Measurements from ENCODE around the gene GOLGA2.

Gene GOLGA2, protein sequence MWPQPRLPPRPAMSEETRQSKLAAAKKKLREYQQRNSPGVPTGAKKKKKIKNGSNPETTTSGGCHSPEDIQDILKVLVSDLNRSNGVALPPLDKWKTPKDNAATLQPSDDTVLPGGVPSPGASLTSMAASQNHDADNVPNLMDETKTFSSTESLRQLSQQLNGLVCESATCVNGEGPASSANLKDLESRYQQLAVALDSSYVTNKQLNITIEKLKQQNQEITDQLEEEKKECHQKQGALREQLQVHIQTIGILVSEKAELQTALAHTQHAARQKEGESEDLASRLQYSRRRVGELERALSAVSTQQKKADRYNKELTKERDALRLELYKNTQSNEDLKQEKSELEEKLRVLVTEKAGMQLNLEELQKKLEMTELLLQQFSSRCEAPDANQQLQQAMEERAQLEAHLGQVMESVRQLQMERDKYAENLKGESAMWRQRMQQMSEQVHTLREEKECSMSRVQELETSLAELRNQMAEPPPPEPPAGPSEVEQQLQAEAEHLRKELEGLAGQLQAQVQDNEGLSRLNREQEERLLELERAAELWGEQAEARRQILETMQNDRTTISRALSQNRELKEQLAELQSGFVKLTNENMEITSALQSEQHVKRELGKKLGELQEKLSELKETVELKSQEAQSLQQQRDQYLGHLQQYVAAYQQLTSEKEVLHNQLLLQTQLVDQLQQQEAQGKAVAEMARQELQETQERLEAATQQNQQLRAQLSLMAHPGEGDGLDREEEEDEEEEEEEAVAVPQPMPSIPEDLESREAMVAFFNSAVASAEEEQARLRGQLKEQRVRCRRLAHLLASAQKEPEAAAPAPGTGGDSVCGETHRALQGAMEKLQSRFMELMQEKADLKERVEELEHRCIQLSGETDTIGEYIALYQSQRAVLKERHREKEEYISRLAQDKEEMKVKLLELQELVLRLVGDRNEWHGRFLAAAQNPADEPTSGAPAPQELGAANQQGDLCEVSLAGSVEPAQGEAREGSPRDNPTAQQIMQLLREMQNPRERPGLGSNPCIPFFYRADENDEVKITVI

DNA sequence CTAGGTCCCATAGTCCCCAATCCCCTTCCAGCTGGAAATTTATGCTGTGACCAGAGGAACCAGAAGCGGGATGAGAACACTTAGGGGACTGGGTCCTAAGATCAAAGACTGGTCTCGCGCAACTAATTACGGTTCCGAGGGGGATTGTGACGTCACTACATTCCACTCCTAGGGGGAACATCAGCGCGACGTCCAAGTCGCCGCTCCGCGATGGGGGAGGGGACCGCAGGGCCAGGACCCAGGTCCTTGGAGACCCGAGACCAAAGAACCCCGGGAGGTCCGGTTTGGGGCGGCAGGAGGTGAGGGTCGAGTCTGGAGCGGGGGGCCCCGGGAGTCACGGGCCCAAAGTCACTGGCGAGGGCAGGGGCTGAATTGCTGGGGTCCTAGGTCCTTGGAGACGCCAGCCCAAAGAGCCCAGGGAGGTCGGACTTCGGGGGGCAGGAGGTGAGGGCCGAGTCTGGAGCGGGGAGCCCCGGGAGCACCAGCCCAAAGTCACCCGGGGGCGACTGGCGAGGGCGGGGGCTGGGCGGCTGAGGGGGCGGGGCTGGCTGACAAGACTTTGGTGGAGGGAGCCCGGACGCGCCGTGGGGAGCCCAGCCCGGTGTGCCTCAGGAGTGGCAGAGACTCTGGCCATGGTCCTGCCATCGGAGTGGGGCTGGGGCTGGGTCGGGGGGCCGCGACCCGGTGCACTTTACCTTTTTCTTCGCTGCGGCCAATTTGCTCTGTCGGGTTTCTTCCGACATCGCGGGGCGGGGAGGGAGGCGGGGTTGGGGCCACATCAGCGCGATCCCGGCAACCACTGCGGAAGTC is at the start of gene GOLGA2:
GOLGA2 (minus strand) TSS at position 810 of the 810 bp plus-strand sequence; CDS start at position 779, 31 bp downstream.
- peak; percentile 57 for DNase-seq (ENCODE audit: low read depth)

DNA sequence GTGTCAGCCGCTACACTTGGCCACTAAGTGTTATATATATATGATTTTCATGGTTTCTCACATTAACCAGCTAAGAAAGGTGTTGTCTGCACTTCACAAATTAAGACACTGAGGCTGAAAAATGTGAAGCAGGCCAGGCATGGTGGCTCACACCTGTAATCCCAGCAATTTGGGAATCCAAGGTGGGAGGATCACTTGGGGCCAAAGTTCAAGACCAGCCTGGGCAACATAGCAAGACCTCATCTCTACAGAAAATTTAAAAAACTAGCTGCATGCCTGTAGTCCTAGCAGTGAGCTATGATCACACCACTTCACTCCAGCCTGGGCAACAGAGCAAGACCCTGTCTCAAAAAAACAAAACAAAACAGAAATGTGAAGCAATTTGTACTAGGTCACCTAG is 48.6 kb upstream of the GOLGA2 start:
- DNase-seq (ENCODE audit: low read depth), result no peak

DNA sequence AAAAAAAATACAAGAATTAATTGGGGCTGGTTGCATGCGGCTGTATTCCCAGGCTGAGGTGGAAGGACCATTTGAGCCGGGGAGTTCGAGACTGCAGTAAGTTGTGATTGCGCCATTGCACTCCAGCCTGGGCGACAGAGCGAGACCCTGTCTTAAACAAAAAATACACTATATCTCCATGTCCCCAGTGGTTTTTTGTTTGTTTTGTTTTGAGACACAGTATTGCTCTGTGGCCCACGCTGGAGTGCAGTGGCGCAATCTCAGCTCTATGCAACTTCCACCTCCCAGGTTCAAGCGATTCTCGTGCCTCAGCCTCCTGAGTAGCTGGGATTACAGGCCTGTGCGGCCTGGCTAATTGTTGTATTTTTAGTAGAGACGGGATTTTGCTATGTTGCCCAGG is 48.0 kb upstream of the GOLGA2 start:
- DNase-seq (ENCODE audit: low read depth), result peak; percentile 24

DNA sequence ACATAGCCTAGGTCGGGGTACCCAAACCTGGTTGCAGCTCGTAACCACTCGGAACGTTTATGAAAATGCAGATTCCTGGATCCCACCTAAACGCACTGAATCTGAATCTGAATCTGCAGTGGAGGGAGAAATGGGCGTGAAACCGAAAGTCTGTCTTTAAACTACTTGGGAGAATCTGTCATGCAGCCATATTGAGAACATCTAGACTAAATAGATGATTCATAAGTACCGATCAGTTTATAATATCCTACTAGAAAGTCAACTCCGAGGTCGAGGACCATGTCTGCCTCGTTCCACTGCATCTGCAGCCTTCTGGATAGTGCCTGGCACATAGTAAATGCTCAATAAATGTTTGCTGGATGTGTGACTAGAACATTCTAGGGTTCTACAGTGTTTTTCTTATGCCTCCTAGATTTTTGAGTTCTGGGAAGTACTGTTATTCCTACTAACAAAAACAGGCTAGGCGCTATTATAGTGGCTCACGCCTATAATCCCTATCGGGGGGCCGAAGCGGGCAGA is 47.5 kb upstream of the GOLGA2 start:
- DNase-seq (ENCODE audit: low read depth), result peak; percentile 66

DNA sequence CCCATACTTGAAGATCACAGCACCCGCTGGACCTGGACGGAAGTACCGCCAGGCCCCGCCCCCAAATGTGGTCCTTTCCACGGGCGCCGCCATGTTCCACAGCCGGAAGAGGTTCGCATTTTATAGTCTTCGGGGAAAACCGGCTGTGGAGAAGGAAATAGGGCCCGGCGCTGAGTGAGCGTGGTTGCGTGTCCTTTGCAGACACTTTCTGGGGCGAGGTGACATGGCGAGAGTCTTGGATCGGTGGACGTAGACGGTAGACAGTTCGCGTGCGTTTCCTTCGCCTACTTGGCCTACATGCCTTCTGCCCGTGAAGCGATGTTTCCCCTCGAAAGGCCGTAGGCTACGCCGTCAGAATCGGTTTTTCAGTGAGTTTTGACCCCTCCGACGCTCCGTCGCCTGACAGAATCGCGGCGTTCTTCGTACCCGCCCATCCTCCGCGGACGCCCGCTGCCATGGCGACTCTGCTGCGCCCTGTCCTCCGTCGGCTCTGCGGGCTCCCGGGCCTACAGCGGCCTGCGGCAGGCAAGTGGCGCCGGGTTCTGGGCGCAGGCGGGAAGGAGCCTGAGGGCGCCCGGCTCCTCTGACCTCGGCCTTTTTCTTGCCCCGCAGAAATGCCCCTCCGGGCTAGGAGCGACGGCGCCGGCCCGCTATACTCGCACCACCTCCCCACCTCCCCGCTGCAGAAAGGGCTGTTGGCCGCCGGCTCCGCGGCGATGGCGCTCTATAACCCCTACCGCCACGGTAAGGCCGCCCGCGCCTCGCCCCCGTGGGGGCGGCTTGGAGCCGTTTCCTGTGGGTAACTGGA is 46.8 kb upstream of the GOLGA2 start, which contains the start of the genes COQ4 and TRUB2:
COQ4 (plus strand) TSS at position 436 of the 808 bp plus-strand sequence; CDS start at position 456, 20 bp downstream.
TRUB2 (minus strand) TSS at position 44 of the 808 bp plus-strand sequence; CDS start at position 5, 39 bp downstream.
- DNase-seq (ENCODE audit: low read depth), result peak; percentile 95

DNA sequence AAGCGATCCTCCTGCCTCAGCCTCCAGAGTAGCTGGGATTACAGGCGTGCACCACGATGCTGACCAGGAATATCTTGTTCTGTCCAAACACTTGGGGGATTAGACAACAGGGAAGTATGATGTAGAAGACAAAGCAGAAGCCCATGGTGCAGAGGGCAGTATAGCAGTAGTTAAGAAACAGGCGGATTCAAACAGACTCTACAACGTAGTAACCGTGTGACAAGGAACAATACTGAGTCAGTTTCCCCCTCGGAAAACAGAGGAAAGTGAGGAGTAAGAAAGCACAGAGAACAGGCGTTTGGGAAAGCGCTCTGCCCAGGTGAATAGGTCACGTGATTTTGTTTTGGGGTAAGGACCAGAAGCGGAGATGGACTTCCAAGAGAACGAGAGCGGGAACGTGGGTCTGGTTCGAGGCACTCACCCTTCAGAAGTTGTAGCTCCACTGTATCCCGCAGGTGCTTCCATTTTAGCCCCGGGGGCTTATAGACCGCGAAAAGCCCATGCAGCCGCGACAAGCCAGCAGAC is 46.1 kb upstream of the GOLGA2 start:
- DNase-seq (ENCODE audit: low read depth), result peak; percentile 9

DNA sequence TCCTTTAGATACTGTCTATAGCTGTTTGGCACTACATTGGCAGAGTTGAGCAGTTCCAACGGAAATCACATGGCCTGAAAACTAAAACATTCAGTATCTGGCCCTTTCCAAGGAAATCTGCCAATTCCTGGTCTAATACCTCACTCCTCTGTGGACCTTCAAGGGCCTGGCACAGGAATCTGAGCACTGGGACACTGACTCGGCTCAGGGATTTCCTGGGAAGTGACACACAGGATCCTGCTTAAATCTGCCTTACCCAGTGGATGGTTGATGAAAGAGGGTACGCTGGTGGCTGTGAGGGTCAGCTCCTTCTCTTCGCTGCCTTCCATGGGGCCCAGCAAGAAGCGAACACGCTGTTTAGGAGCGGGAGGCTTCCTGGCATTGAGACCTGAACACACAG is 45.5 kb upstream of the GOLGA2 start:
- DNase-seq (ENCODE audit: low read depth), result no peak

DNA sequence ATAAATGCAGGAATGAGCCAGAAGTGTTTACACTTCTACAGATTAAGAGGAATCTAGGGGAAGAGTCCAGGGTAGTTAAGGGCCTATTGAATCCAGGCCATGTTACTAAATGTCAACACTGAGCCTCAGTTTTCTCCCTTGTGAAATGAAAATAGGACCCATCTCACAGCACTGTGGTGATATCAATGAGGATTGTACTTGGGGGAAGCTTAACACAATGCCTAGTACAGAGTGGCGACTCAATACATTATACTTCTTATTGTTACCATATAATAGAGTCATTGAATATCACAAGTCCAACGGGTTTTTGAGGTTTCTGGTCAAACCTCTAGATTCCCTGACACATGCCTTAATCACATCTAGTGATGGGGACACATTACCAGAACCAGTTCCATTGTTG is 41.8 kb upstream of the GOLGA2 start:
- DNase-seq (ENCODE audit: low read depth), result no peak

DNA sequence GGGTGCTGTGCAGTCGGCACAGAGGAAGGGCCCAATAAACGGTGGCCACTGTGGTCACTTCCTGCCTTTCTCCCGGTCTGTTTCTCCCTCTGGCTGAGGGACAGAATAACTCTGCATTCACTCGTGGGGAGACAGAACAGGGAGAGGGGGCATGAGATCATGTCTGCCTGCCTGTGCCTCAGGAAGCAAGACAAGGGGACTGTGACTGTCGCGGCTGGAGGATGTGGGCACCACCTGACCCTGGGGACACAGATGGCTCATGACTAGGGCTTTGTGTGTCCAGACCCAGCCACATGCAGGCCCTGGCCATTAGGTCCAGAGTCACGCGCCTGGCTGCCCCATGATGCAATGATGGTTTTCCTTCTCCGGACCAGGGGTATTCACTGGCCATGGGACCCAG is 40.6 kb upstream of the GOLGA2 start:
- DNase-seq (ENCODE audit: low read depth), result no peak

DNA sequence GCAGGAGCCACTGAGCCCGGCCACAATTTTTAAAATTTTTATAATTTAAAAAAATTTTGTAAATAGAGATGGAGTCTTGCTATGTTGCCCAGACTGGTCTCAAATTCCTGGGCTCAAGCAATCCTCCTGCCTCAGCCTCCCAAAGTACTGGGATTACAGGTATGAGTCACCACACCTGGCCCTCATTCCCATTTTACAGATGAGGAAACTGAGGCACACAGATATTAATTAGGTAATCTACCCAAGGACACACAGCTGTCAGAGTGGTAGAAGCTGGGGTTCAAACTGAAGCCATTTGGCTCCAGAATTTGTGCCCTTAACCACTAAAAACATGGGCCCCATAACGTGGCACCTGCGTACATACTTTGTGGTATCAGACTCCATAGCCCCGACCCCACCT is 38.9 kb upstream of the GOLGA2 start:
- no peak for DNase-seq (ENCODE audit: low read depth)

DNA sequence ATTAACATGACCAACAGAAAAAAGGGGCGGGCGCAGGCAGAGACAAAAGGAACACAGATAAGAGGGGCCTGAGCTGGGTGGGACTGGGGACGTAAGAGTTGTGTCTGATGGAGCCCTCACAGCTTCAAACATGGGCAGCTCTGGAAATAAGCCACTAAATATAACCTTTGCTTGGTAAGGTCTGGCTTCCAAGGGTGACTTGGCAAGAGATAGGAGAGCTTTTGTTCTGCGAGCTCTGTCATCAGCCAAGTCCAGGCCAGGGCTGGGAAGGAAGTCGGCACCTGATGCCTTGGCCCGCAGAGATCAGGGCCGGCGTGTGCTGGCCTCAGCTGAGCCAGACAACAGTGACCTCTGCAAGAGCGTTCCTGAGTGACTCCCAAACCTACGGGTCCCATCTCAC is 34.7 kb upstream of the GOLGA2 start:
- no peak for DNase-seq (ENCODE audit: low read depth)

DNA sequence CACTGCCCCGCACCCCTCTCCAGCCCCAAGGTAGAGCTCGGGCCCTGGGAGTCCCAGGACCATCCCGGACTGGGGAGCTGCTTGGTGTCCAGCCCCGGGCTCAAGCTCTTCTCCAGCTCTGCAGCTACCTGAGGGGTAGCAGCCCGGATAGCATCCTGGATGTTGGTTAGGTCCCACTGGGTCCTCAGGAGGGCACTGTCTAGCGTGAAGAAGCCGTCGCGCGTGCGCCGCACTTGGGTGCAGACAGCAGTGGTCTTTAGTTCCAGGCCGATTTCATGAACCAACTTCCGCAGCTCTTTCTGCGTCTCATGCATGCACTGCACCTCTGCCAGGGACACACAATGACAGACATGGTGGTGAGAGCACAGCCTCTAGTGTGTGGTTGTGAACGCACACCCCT is 33.7 kb upstream of the GOLGA2 start:
- no peak for DNase-seq (ENCODE audit: low read depth)

DNA sequence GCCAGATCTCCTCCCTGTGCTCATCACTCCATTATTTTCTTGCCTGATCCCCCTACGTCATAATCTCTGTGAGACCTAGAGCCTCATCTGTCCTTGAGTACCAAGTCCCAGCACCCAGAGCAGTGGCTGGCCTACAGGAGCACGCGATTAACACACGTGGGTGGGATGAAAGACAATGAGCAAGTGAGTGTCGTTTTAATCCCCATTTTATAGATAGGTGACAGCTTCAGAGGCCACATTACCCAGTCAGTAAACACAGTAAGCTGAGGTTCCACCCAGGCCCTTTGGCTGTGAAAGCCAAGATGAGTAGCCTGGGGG is 29.1 kb upstream of the GOLGA2 start:
- DNase-seq (ENCODE audit: low read depth), result peak; percentile 36

DNA sequence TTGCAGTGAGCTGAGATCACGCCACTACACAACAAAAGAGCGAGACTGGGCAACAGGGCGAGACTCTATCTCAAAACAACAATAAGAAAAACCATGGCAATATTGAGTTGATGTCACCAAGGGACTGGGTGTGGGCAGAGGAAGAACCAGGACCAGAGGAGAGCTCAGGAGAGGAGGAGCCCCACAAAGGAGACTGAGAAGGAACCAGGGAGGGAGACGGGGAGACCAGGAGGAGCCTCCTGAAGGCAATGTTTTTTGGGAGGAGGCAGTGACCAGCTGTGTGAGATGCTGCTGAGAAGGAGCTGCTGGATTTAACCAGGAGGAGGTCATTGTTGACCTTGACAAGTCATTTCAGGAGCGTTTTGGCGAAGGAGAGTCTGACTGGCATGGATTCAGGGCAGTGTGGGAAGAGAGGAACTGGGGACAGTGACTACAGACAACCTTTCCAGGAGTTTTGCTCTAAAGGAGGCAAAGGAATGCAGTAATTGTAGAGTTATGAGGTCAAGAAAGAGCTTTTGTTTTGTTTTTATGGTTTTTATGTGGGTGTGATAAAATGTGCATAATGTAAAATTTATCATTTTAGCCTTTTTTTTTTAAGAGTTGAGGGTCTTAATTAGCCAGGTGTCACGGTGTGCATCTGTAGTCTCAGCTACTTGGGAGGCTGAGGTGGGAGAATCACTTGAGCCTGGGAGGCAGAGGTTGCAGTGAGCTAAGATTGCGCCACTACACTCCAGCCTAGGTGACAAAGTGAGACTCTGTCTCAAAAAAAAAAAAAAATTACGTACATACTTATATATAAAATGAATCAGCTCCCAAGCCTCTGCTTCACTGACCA is 28.5 kb upstream of the GOLGA2 start:
- no peak for DNase-seq (ENCODE audit: low read depth)

DNA sequence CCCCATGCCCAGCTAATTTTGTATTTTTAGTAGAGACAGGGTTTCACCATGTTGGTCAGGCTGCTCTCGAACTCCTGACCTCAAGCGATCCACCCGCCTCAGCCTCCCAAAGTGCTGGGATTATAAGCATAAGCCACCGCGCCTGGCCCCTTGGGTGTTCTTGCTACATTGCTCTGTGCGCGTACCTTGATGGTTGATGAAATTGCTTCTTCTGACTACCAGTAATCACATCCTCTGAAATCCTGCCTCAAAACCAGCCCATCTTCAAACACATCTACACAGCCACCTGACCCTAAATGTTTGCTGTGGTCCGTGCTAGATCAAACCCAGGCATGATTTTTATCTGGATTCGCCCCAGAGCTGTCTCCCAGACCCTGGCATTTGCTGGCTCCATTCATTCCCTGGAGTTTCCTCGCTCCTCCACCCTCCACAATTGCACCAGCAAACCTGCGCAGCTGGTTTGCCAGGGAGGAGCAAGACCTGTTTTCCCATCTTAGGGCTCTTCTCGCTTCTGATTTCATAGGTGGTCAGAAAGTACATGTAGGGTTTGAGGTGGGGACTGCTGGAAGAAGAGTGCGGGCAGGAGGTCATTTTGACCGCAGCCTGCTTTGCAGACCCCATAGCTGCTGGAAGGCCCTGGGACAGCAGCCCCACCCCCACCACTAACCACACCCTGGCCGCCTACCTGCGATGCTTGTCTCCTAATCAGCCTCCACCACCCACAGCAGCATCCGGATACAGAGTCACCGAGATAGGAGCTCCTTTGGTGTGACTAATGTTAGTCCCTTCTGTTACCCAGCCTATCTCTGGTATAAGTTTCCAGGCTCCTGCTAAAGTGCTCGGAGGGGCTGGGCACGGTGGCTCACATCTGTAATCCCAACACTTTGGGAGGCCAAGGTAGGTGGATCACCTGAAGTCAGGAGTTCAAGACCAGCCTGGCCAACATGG is 23.0 kb upstream of the GOLGA2 start:
- DNase-seq (ENCODE audit: low read depth), result no peak

DNA sequence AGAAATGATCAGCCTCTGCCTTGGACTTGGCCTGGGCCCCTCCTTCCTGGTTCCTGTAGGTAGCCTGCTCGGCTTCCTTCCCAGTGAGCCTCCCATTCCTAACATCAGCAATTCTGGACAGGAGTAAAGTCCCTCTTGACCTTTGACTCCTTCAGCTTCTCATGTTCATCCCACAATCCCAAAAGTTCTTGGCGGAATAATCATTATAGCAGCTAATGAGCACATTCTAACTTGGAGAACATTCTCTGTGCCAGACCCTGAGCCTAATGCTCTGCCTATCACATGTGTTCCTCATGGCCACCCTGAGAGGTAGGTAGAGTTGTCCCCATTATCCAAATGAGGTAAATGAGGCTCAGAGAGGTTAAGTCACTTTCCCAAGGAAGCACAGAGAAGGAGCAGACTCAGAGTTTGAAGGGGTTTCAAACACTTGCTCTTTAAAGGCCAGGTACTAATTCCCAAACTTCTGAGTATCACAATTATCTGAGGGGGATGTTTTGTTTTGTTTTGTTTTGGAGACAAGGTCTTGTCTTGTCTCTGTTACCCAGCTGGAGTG is 21.5 kb upstream of the GOLGA2 start:
- no peak for DNase-seq (ENCODE audit: low read depth)

DNA sequence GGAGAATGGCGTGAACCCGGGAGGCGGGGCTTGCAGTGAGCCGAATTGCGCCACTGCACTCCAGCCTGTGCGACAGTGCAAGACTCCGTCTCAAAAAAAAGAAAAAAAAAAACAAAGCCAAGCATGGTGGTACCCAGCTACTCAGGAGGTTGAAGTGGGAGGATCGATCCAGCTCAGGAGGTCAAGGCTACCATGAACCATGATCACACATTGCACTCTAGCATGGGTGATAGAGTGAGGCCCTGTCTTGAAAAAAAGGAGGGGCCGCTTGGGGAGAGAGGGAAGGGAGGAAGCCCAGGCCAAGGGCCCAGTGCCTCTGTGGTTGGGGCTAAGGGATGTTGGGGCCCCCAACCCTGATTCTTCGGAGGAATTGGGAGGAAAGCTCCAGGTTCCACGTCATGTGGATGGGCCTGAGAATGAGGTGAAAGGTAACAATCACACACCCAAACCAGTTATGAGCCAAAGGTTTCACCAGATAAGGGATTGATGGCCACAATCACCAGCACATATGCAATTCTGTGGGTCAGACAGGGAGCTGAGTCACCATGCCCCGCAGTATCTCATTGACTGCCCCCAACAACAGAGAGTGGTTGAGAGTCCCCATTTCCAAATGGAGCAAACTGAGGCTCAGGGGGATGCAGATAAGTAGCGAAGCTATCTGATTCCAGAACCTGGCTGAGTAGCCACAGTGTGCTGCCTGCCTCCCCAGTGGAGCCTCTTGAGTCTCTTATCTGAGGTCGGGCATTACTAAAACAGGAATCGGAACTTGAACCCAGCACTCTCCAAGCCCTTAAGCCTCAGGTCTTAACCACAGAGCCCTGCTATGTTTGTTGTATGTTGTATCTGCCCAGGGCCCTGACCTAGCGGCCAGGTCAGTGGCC is 20.8 kb upstream of the GOLGA2 start:
- DNase-seq (ENCODE audit: low read depth), result no peak

Data from iris pigment epithelial cell (primary cell).